ENCODE results near the gene IDH3A.

The IDH3A gene

DNA sequence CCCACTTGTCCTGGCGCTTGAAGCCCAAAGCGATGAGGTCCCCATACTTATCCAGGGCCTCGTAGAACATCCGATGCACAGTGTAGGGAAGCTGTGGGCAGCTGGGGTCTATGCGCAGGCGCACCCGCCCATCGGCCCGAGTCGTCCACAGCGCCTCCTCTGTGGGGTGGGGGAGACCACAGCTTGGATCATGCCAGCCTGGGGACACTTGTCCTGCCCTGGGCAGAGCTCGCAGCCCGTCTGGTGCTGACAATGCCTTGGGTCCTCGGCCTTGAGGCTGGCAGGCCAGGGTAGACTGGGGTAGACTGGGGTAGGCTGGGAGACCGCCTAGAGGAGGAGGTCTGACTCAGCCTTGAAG is 45.4 kb downstream of the IDH3A start:
- no peak for ATAC-seq
- TF ChIP-seq ZNF8 (CRISPR knock-in tag; IDR thresholded peaks at IDR 0.05) (no peak), ZFP3 (CRISPR knock-in tag; IDR thresholded peaks at IDR 0.05) (no peak), ZC3H10 (CRISPR knock-in tag; IDR thresholded peaks at IDR 0.05) (no peak), ISL1 (CRISPR knock-in tag; IDR thresholded peaks at IDR 0.05) (no peak), GLIS3 (CRISPR knock-in tag; IDR thresholded peaks at IDR 0.05) (no peak), TCF4 (CRISPR knock-in tag; IDR thresholded peaks at IDR 0.05; ENCODE audit: borderline replicate concordance) (no peak), ESRRG (CRISPR knock-in tag; IDR thresholded peaks at IDR 0.05) (no peak), TOX (CRISPR knock-in tag; IDR thresholded peaks at IDR 0.05; ENCODE audit: borderline replicate concordance) (no peak), PPARA (CRISPR knock-in tag; IDR thresholded peaks at IDR 0.05; ENCODE audit: borderline replicate concordance) (no peak), CSDC2 (CRISPR knock-in tag; IDR thresholded peaks at IDR 0.05) (no peak)
- TF ChIP-seq, protein P1, sequence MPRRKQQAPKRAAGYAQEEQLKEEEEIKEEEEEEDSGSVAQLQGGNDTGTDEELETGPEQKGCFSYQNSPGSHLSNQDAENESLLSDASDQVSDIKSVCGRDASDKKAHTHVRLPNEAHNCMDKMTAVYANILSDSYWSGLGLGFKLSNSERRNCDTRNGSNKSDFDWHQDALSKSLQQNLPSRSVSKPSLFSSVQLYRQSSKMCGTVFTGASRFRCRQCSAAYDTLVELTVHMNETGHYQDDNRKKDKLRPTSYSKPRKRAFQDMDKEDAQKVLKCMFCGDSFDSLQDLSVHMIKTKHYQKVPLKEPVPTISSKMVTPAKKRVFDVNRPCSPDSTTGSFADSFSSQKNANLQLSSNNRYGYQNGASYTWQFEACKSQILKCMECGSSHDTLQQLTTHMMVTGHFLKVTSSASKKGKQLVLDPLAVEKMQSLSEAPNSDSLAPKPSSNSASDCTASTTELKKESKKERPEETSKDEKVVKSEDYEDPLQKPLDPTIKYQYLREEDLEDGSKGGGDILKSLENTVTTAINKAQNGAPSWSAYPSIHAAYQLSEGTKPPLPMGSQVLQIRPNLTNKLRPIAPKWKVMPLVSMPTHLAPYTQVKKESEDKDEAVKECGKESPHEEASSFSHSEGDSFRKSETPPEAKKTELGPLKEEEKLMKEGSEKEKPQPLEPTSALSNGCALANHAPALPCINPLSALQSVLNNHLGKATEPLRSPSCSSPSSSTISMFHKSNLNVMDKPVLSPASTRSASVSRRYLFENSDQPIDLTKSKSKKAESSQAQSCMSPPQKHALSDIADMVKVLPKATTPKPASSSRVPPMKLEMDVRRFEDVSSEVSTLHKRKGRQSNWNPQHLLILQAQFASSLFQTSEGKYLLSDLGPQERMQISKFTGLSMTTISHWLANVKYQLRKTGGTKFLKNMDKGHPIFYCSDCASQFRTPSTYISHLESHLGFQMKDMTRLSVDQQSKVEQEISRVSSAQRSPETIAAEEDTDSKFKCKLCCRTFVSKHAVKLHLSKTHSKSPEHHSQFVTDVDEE (CRISPR knock-in tag; IDR thresholded peaks at IDR 0.05): no peak

DNA sequence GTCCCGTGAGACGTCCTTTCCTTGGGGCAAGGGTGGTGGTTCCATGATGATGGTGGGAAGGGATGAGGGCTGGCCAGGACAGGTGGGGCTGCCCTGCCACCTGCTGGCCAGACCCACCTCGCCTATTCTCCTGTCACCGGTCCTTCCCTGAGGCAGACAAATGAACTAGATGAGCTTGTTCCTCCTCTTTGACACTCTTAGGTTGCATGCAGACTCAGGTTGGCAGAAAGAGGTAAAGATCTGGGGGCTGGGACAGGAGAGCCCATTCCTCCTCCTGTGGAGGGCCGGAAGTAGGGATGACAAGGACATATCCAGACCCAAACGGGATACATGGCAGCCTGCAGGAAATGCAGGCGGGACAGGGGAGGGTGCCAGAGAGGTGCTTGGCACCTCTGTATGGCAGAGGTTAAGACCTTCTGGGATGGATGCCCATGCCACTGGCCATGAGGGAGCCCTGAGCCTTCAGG is 46.6 kb downstream of the IDH3A start:
- TF ChIP-seq ZFP3 (CRISPR knock-in tag; IDR thresholded peaks at IDR 0.05) (no peak), ZC3H10 (CRISPR knock-in tag; IDR thresholded peaks at IDR 0.05) (no peak), ZNF565 (CRISPR knock-in tag; conservative IDR thresholded peaks at IDR 0.05; ENCODE audit: low read depth) (no peak), PPARA (CRISPR knock-in tag; IDR thresholded peaks at IDR 0.05; ENCODE audit: borderline replicate concordance) (no peak), ARNTL (CRISPR knock-in tag; IDR thresholded peaks at IDR 0.05; ENCODE audit: borderline replicate concordance, low read depth) (no peak), TOX (CRISPR knock-in tag; IDR thresholded peaks at IDR 0.05; ENCODE audit: borderline replicate concordance) (no peak), RARB (CRISPR knock-in tag; IDR thresholded peaks at IDR 0.05) (no peak), BACH2 (CRISPR knock-in tag; IDR thresholded peaks at IDR 0.05; ENCODE audit: borderline replicate concordance) (no peak), CSDC2 (CRISPR knock-in tag; IDR thresholded peaks at IDR 0.05) (no peak), SNAI2 (CRISPR knock-in tag; IDR thresholded peaks at IDR 0.05) (no peak), ZNF70 (CRISPR knock-in tag; IDR thresholded peaks at IDR 0.05) (no peak), TCF4 (CRISPR knock-in tag; IDR thresholded peaks at IDR 0.05; ENCODE audit: borderline replicate concordance) (no peak), ZFP30 (CRISPR knock-in tag; IDR thresholded peaks at IDR 0.05) (no peak)
- TF ChIP-seq, protein P1 (CRISPR knock-in tag; IDR thresholded peaks at IDR 0.05): no peak
- TF ChIP-seq, protein P2, sequence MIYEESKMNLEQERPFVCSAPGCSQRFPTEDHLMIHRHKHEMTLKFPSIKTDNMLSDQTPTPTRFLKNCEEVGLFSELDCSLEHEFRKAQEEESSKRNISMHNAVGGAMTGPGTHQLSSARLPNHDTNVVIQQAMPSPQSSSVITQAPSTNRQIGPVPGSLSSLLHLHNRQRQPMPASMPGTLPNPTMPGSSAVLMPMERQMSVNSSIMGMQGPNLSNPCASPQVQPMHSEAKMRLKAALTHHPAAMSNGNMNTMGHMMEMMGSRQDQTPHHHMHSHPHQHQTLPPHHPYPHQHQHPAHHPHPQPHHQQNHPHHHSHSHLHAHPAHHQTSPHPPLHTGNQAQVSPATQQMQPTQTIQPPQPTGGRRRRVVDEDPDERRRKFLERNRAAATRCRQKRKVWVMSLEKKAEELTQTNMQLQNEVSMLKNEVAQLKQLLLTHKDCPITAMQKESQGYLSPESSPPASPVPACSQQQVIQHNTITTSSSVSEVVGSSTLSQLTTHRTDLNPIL (CRISPR knock-in tag; IDR thresholded peaks at IDR 0.05; ENCODE audit: low read depth): no peak
- ATAC-seq: peak; percentile 92

DNA sequence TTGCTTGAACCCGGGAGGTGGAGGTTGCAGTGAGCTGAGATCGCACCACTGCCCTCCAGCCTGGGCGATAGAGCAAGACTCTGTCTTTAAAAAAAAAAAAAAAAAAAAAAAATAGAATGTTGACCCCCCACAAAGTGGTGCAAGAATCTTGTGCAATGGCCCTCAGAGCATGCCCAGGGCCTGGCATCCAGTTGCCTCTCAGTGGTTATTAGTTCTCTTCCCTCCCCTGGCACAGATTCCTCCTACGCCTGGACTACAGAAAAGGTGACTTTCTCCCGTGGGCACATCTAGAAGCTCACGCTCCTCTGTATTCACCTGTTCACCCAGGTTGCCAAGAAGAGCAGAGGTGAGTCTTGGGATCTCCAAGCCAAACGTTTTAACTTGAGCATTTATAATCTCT is 48.5 kb downstream of the IDH3A start:
- no peak for ATAC-seq
- TF ChIP-seq ESRRG (CRISPR knock-in tag; IDR thresholded peaks at IDR 0.05) (no peak), ISL1 (CRISPR knock-in tag; IDR thresholded peaks at IDR 0.05) (no peak), SNAI2 (CRISPR knock-in tag; IDR thresholded peaks at IDR 0.05) (no peak), PPARA (CRISPR knock-in tag; IDR thresholded peaks at IDR 0.05; ENCODE audit: borderline replicate concordance) (no peak), ZNF70 (CRISPR knock-in tag; IDR thresholded peaks at IDR 0.05) (no peak), ZC3H10 (CRISPR knock-in tag; IDR thresholded peaks at IDR 0.05) (no peak), ZNF8 (CRISPR knock-in tag; IDR thresholded peaks at IDR 0.05) (no peak)

DNA sequence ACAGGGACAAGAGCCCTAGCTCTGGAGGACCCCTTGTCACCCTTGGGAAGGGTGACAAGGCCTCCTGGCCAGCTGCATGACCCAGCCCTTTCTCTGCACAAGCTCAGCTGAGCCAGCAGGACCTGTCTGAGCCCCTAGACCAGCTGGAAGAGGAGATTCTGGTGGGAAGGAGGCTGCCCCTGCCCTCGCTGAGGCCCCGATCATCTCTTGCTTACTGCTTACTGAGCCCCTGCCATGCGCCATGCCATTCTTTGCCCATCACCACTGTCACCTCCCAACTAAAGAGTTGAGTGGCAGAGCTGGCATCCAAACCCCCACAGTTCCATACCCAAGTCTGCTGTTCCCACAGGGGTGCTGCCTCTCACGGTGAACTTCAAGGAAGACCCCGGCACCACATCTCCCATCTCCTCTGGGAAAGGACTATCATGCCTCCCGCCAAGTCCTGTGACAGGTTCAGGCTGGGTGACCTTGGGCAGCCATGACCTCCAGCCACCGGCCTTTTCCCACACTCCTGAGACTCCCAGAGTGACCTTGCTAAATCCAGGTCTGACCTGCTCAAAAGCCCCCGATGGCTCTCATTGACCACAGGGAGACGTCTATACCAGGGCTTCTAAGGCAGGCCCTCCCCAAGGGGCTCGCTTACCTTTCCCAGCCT is 51.2 kb downstream of the IDH3A start:
- no peak for ATAC-seq
- no peak for TF ChIP-seq ZNF70 (CRISPR knock-in tag; IDR thresholded peaks at IDR 0.05)
- no peak for TF ChIP-seq BACH2 (CRISPR knock-in tag; IDR thresholded peaks at IDR 0.05; ENCODE audit: borderline replicate concordance)
- no peak for TF ChIP-seq ZNF565 (CRISPR knock-in tag; conservative IDR thresholded peaks at IDR 0.05; ENCODE audit: low read depth)
- no peak for TF ChIP-seq TOX (CRISPR knock-in tag; IDR thresholded peaks at IDR 0.05; ENCODE audit: borderline replicate concordance)
- TF ChIP-seq, protein P3, sequence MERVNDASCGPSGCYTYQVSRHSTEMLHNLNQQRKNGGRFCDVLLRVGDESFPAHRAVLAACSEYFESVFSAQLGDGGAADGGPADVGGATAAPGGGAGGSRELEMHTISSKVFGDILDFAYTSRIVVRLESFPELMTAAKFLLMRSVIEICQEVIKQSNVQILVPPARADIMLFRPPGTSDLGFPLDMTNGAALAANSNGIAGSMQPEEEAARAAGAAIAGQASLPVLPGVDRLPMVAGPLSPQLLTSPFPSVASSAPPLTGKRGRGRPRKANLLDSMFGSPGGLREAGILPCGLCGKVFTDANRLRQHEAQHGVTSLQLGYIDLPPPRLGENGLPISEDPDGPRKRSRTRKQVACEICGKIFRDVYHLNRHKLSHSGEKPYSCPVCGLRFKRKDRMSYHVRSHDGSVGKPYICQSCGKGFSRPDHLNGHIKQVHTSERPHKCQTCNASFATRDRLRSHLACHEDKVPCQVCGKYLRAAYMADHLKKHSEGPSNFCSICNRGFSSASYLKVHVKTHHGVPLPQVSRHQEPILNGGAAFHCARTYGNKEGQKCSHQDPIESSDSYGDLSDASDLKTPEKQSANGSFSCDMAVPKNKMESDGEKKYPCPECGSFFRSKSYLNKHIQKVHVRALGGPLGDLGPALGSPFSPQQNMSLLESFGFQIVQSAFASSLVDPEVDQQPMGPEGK (CRISPR knock-in tag; IDR thresholded peaks at IDR 0.05; ENCODE audit: borderline replicate concordance): no peak
- TF ChIP-seq, protein P1 (CRISPR knock-in tag; IDR thresholded peaks at IDR 0.05): no peak
- TF ChIP-seq CSDC2 (CRISPR knock-in tag; IDR thresholded peaks at IDR 0.05): no peak
- TF ChIP-seq ZNF8 (CRISPR knock-in tag; IDR thresholded peaks at IDR 0.05): no peak

Measured in SK-N-SH treated with all-trans-retinoic acid at 6 μM for 48 hours (cell line).